Activated naive CD4-positive, alpha-beta T cell (primary cell): ENCODE results near the gene IGIP.

Experiments
- DNase-seq, 4 experiments: peaks; one replicate each; lab custom pipeline; 2025; lab: John Stamatoyannopoulos, UW

Gene IGIP

DNA sequence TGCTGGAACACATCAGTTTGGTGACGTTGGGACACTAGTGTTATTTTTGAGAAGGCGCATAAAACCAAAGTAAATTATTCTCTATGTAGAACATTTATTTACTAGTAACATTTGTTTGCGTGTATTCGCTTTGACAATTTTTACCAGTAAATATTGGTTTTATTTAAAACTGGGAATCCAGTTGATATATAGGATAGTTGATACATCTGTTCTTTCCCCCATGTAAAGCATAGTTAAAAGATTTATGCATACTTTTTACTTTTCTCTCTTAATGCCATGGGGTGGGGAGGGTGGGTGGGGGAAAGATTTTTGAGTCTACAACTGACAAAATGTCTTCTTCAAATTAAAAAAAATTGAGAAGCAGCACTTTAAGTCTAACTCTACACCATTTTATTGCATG, at the start of gene IGIP:
IGIP (plus strand) TSS at position 301 of the 400 bp plus-strand sequence. CDS start 2,540 bp downstream, outside the sequence.
- DNase-seq, result no peak

DNA sequence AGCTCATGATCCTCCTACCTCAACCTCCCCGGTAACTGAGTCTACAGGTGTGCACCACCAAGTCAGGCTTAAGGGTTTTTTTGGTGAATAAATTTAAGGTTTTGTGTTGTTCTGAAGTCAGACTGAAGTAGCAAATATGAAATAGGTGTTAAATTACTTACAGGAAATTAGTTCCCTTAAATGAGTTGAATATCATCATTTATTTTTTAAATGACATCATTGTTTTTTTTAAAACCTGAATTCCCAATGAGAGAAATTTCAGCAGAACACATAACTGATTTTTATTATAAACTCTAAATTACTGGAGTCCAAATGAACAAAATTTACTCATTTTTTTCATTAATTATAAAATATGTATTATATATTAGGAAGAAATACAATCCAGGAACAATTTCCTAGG, 49.6 kb upstream of the IGIP start:
- DNase-seq, result no peak

DNA sequence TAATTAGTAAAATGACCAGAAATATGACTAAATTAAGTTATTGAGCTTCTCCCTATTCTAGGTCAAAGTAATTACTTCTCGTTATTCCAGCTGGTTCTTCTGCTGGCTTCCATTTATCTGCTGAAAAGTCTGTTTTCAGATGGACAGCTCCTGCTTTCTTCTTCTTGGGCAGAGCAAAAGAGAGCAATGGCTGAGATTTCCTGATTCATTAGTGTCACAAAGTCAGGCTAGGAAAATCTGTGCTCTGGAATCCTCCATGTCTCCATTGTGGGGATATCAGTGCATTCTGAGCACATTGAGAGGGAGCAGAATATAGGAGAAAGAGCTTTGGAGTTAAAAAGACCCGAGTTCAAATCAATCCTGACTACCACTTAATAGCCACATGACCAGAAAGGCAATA, 48.9 kb upstream of the IGIP start:
- no peak for DNase-seq

DNA sequence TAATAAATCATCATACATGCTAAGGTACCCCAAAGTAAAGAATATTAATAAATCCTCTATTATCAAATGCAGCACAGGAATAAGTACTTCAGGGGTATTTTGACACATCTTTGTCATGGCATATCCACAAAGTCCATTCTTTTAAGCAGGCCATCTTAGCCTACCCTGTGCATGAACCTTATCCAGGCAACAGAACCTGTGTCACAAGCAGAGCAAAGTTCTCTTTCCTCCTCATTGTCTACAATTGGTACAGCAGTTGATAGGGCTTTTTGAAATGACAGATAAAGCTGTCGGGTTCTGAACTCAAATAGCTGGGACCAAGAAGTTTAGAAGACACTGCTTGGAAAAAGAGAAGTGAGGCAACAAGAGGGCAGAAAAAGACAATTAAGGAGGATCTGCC, 42.6 kb upstream of the IGIP start:
- no peak for DNase-seq

DNA sequence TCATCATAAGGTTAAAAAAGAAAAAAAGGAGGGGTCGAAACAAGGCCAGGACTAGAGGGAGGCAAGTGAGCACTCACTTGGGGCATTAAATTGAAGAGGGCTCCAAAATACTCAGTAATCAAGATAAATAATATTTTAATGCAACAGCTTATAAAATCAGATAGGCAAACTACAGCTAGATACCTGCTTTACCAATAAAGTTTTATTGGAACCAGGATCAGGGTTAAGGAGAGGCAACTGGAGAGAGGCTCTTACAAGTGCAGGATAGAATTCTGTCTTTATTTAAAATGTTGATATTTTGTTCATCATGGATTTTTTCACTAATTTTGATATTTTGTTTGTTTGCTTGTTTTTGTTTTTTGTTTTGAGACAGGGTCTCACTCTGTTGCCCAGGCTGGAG, 42.1 kb upstream of the IGIP start:
- no peak for DNase-seq

DNA sequence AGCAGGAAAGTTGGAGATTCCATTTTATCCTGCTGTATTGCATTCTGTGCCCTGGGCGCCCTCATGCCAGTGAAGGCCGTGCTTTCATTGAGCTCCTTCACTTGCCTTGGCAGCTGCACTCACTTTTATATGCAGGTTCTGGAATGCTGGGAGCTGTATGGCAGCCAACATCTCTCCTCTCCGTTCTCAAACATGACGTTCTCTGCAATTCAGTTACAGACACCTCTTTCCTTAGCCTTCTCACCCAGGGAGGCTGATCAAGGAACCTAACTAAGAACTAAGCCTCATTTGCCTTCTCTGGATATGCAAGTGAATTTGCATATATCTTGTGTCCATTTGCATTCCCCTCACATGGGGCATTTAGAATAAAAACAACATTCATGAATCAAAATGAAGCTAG, 41.2 kb upstream of the IGIP start:
- DNase-seq, result no peak

DNA sequence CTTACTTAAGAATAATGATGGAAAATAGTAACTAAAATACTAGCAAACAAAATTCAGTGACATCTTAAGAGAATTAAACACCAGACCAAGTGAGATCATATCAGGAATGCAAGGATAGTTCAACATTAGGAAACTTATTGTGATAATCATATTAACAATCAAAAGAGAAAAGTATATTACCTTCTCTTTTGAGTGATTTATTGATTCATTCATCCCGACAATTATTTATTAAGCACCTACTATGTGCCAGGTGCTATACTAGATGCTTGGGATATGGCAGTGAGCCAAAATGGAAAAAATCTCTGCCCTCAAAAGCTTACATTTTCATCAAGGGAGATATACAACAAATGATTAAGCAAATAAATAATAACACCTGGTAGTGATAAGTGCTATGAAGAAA, 35.5 kb upstream of the IGIP start:
- DNase-seq, result no peak

DNA sequence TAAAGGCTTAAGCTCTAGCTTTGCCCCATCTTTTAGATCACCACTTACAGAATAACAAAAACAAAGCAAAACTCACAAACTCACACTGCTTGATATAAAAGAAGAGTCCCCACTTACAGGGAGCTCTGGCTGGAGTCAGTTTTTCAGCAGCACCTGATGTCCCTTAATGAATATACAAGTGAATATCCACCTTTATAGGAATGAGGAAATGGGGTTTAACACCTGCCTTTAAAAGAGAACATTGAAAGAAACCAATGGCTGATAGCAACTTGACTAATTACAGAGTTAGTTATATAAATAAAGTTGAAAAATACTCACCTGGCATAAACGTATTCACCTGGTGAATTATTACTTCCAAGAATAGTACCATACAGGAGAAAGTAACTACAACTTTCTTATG, 32.6 kb upstream of the IGIP start:
- DNase-seq, result no peak

DNA sequence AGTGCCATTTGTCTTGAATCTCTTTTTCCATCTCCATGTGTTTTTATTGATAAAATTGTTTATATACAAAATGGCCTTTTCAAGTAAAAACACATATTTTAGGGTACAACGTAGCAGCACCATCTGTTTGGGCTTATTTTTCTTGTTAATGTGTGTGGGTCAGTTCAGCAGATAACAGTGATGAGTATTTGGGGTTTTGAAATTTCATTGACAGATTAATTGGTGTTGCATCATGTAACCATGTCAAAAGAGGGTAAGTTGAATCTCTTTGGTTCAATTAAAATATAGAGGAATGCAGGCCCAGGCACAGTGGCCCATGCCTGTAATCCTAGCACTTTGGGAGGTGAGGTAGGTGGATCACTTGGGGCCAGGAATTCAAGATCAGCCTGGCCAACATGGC, 31.9 kb upstream of the IGIP start:
- DNase-seq, result no peak

DNA sequence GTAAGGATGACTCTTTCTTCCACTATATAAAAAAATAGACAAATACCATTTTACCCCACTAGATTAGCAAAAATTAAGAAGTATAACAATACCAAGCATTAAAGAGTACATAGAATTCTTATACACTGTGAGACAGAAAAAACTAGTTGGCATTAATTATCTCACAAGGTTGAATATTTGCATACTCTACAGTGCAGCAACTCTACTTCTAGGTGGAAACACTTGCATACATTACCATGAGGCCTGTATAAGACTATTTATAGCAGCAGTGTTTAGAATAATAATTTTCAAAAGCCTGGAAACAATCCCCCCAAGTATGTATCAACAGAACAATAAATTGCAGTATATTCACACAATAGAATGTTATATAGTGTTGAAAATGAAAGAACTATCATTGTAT, 30.8 kb upstream of the IGIP start:
- no peak for DNase-seq

DNA sequence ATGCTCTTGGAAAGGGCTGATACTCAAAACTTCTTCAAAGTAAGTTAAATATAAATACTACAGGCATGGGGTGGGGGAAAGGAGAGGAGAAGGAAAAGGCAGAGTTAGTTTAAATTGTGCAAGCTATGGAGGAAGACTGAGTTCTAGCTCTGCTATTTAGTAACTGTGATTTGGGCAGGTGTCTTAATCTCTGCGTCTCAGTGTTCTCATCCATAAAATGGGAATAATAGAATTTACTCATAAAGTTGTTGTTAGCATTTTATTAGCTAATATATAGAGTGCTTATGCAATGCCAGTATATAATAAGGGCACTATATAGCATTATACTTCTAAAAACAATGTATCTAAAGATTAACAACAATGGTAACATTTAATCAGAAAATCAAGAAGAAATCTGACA, 24.6 kb upstream of the IGIP start:
- DNase-seq, result no peak

DNA sequence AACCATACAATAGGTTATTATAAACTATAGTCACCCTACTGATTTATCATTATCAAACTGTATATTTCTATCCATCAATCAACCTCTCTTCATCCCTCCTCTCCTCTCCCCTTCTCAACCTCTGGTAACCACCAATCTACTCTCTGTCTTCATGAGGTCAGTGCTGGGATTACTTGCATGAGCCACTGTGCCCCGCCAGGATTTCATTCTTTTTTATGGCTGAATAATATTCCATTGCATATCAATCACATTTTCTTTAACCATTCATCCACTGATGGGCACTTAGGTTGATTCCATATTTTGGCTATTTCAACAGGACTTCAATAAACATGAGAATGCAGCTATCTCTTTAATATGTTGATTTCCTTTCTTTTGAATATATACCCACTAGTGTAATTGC, 22.6 kb upstream of the IGIP start:
- no peak for DNase-seq

DNA sequence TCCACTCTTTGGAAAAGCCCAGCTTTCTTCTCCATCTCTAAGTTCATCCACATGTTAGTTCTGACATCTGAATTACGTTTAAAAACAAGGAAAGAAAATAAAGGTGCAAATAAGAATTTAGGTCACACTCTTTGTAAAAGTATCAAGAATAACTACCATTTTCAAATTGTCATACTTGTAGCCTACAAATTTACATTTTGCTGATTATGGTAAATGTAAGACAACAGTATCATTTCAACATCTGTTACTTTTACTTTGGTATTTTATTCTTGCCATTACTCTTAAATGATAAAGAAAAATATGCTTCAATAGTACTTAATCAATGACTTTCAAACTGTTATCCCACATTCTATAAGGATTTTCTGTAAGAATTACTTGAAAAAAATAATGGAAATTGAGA, 21.6 kb upstream of the IGIP start:
- no peak for DNase-seq

DNA sequence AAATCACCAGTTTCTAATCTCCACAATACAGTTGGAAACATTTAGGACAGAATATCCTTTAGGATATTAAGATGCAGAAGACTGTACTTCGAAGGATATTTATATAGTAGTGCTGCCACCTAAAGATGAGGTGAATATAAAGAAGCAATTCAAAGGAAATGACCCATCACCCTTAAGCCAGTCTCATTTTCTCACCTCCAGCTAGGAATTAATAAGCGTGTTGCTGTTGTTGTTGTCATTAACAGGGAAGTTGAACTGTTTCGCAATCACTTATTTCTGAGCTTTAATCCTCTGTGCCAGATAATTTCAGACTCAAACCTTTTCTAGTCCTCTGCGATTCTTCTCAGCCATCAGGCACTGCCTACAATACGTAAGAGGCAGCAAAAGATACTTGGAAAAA, 19.6 kb upstream of the IGIP start:
- DNase-seq, result no peak

DNA sequence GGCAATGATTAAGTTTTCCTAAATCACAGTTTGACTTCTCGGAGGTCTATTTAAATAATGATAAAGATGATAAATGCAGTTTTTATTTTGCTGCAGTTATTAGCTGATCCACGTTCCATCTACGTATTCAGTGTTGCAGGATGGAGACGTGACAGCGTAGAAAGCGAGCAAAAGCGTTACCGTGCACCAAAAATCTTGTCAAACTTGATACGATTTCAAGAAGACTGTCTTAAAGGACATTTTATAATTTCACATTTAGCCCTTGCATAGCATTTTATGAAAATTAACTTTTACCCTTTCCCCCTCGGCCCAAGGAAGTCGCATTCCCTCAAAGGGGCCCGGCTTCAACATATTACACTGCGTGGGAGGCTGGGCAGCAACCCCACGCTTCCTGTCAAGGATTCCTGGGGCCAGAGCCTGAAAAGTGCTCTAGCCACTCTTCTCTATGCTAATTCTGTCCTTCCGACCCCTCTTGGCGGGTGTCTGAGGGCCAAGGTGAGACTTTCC, 18.9 kb upstream of the IGIP start:
- no peak for DNase-seq

DNA sequence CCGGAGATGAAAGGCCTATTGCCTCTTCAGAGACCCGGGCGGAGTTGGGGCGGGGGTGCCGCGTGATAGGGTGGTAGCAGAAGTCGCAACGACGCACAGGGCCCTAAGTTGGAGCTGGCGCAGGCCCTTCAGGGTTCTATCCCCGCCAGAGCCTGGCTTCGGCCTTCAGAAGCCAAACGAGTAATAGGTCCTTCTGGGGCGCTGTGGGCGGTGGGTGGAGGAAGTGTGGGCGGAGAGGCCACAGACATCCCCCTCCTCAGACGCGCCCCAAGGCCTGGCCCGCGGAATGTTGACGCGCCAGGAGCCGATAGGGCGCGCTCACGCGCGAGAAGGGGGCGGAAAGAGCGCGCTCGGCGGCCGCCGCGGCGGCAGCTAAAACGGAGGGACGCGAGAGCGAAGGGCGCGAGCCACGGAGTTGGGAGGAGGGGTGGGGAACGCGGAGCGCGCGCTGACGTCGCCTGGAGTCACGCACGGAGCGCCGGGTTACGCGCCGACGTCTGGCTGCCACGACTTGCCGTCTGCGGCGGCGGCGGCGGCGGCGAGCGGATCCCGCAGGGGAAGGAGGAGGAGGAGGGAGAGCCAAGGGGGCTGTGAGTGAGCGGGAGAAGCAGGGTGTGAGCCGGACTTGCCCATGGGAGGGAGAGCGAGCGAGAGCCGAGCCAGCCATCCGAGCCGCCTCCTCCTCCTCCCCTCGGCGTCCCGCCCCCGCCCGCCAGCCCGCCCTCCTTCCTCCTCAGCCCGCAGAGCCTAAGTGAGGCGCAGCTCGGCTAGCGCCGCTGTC, 18.2 kb upstream of the IGIP start:
- DNase-seq, result peak; percentile 67 to 92 (median 84)

DNA sequence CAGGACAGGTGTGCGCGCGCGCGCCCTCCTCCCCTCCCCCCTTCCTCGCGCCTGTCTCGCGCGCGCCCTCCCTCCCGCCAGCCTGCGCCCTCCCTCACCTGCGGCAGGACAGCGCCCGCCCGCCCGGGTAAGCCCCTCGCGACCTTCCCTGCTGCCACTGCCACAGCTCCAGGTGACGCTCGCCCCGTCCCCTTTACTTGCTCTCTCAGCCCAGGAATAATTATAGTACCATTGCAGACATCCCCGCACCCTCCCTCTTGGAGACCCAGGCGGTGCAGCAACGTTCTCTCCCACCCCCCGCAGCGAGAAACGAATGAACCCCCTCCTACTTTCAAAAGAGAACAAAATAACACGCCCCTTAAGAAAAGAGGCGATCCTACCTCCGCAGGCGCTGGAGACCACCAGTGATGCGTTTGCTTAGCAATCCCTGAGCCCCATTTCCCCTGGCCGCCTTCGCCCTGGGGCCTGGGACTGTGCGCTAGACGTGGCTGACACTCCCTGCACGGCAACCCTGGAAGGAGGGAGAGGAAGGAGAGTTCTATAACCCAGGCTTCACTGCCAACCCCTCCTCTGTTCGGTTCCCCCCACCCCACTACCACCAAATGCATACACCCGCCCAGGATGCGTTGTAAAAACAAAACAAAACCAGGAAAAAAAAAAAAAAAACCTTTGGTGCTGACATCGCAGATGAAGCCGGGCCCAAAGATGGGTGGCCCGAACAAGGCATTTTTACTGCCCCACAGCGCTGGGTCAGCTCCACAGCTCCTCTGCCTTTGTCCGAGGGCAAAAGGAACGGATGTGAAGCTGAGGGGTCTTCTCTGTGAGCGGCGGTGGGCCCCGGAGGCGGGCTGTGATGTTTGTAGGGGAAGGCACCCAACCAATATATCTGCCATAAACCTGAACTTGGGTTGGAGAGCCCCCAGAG, 17.4 kb upstream of the IGIP start:
- no peak for DNase-seq

DNA sequence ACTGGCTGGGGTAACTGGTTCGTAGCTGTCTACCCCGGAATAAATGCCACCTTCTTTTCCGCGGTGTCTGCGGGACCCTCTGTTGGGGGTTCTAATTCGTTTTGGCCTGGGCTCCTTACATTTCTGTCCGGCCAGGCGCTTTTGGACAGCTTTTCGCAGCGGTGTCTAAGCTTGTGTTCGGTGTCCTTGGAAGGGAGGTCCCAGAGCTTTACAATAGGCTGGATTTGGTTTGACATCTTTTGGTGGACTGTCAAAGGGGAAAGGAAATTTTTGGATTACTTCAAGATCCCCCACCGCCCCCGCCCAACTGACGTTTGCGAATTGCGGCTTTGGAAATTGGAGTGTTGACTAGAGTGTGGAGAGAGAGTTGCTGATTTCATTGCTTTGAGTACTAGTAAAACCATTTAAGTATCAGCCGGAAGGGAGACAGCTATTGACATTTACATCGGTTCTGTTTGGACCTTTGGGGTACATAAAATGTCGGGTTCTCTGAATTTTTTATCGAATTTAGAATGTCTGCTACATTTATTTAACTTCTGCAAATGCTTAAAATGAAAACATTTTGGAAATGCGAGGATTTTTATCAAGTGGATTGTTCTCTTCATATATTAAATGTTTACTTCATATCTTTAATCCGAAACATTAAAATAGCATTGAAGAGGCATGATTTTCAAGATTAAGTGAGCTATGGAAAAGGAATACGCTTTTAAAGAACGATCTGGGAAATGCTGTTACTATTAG, 16.5 kb upstream of the IGIP start:
- DNase-seq, result no peak

DNA sequence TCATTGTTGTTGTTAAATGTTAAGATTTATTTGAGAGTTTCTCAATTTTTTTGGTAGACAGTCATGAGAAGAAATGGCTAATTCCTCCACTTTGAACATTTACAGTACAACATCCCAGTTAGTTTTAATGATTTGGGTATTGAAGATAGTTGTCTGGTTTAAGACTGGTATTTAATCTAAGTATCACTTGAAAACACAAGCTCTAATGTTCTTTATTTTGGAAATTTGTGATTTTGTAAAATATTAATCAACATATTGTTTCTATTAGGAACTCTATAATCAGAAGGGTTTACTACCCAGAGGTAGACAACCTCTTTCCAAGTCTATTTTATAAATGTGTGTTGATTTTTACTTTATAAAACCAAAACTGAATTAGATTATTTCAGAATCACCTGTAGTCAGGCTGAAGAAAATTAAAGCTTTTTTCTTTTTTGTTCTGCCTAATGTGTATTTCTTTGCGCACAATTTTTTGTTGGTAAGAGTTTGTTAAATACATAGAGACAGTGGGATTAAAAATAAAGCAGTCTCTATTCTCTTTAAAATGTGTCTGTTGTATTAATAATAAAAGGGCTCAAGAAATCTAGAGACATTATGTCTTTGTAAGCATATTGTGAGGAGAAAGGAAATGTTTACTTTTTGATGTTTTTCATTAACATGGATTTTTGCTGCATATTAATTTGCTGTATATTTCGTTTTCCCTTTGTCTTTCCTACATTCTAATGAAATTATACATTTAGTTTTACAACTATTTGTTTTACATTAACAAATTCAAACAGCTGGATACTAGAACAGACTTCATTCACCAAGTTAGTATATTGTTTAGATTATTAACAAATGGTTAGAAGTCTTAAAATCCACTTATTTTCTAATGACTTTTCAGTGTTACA, 15.7 kb upstream of the IGIP start:
- no peak for DNase-seq

DNA sequence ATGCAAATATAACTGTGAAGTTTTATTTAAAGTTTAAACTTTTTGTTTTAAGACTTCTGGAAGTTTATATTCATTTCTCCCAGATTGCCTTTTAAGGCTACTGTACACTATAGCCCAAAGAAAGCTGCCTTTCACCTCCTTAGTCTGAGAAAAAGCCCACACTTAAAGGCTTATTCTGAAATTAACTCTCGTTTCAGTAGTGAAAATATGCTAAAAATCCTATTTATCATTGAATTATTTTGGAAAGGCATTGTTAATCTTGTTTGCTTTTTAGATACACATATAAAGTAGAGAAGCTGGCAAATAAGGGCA, 15.1 kb upstream of the IGIP start:
- no peak for DNase-seq

DNA sequence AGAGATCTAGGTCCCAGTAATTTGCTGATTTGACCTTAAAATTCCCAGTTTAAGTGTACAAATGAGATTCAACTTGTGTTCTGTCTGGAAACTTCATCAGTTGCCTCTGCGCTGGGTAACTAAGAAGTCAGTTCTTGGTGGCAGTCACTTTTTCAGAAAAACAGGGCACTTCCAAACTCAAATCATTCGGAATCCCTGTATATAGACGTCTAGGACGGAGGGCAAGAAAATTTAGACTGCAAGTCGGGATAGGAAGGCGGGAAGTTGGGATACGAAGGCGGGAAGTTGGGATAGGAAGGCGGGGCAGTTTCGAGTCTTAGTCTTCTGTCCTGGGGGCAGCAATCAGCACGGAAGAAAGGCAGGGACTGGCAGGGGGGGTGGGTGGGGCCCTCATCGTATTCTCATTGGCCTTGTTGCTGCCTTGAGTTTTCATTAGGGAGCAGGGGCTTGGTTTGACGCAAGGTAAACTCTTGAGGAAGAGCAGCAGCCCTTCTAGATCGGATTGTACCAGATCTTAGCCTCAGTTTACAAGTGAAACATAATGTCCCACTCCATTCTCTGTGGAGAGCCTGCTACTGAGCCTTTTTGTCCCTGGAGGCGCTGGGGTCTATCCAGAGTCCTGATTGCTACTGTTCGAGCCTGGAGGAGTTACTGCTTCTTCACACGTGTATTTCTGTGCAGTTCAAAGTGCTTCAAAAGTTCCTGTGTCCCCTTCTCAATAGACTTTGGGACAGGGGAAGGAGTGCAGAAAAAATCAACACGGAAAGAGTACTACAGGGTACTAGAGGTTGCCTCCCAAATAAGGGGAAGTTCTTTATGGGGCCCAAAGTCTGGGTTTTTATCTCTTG, 14.5 kb upstream of the IGIP start:
- no peak for DNase-seq
